ENCODE measurements around the gene GORASP1. TPM values are rescaled to one million over a fixed set of nuclear protein-coding genes. Genes with fewer than 3 reads are reported as not detected.

The GORASP1 gene
- polyA plus RNA-seq, 3 donors, result 60.8 to 73.9 (median 66.3) TPM

DNA sequence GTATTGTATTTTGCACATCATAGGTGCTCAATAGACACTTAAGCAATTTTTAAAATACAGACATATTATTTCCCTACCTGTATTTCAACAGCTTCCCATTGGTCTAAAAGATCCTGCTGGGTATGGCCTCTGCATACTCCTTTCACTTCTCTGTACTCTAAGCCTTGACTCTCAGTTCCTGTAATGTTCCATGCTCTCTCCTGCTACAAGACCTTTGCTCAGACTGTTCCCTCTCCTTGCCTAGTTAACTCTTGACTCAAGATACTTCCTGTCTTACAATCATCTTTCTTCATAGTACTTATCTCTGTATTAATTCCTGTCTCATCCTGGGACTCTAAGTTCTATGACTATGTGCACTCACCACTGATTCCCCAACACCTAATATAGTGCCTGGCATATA is 57.4 kb downstream of the GORASP1 start:
- DNase-seq (ENCODE audit: extremely low read depth in 1 of 11, low read depth in 9 of 11, low spot score in 4 of 11), result no peak

Other genes with a start within 250 kb of the GORASP1 start
- 1 to 10 TPM in 2 of 3 donors, under 1 TPM in 1; 0.66 to 1.4 (median 1.0) TPM for gene SCN11A, start 55.7 kb downstream of the GORASP1 start, polyA plus RNA-seq (ENCODE audit: insufficient read length in 3 of 3)
- gene WDR48, start 55.6 kb downstream of the GORASP1 start, polyA plus RNA-seq (ENCODE audit: insufficient read length in 3 of 3), result 100 to 1,000 TPM in 1 of 3 donors, 10 to 100 TPM in 2; 82.4 to 104 (median 90.7) TPM
- gene TTC21A, start 53 bp upstream of the GORASP1 start, polyA plus RNA-seq (ENCODE audit: insufficient read length in 3 of 3), result 10 to 100 TPM in 1 of 3 donors, 1 to 10 TPM in 2; 8.4 to 20.2 (median 9.3) TPM
- gene CSRNP1, start 46.0 kb upstream of the GORASP1 start, polyA plus RNA-seq (ENCODE audit: insufficient read length in 3 of 3), result 10 to 100 TPM in 1 of 3 donors, 1 to 10 TPM in 2; 8.9 to 11.8 (median 9.8) TPM
- gene XIRP1, start 85.0 kb upstream of the GORASP1 start, polyA plus RNA-seq (ENCODE audit: insufficient read length in 3 of 3), result under 1 TPM; 0.11 to 0.14 (median 0.11) TPM
- gene CX3CR1, start 172.4 kb upstream of the GORASP1 start, polyA plus RNA-seq (ENCODE audit: insufficient read length in 3 of 3), result 1 to 10 TPM; 1.7 to 5.3 (median 3.4) TPM
- gene CCR8, start 222.1 kb upstream of the GORASP1 start, polyA plus RNA-seq (ENCODE audit: insufficient read length in 3 of 3), result not detected